ENCODE measurements around the gene STRN3. TPM values are rescaled to one million over a fixed set of nuclear protein-coding genes. Genes with fewer than 3 reads are reported as not detected.

Gene STRN3
- total RNA-seq, 1 donor from 2014 or later = 35.0 TPM

DNA sequence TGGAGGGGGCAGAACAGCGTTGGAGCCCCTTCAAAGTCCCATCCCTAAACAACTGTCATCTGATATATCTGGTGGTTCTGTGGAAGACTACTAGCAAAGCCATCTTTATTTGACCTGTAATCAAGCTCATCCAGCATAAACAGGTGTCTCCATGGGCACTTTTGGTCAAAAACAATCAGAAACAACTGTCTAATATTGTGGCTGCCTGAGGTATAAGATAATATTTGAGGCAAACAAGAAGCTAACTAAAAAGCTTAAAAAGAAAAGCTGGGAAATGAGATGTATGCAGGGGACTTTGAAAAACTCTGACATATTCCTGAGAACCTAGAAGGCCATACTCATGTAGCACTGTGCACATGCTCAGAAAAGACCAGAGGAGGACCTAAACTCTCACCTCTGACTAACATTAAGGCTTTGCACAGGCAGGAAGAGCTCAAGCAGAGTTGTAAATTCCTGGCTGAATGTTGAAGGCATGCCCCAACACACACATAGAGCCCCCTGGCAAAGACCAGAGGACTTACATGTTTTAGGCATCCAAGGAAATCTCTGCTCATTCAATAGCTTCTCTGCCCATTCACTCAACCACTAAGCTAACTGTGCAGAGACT lies 28.0 kb downstream of the STRN3 start:
- Histone ChIP-seq H3K4me1 (peaks cover 22% of the 10 kb centered on the region), H3K27me3 (no peaks in the 10 kb centered on the region), H3K27ac (no peak overlapping the region), H3K36me3 (no peaks in the 10 kb centered on the region), H3K4me3 (no peak overlapping the region), H3K9me3 (peaks cover 7% of the 10 kb centered on the region)
- ATAC-seq = no peak
- no peak for DNase-seq
- TF ChIP-seq, protein P1, sequence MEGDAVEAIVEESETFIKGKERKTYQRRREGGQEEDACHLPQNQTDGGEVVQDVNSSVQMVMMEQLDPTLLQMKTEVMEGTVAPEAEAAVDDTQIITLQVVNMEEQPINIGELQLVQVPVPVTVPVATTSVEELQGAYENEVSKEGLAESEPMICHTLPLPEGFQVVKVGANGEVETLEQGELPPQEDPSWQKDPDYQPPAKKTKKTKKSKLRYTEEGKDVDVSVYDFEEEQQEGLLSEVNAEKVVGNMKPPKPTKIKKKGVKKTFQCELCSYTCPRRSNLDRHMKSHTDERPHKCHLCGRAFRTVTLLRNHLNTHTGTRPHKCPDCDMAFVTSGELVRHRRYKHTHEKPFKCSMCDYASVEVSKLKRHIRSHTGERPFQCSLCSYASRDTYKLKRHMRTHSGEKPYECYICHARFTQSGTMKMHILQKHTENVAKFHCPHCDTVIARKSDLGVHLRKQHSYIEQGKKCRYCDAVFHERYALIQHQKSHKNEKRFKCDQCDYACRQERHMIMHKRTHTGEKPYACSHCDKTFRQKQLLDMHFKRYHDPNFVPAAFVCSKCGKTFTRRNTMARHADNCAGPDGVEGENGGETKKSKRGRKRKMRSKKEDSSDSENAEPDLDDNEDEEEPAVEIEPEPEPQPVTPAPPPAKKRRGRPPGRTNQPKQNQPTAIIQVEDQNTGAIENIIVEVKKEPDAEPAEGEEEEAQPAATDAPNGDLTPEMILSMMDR (IDR thresholded peaks at IDR 0.05) = no peak
- intact Hi-C loops (cut with DNase I) = no loop called here

GRCh38 chr14:30996892-30997659 lies 29.1 kb downstream of the STRN3 start:
- Histone ChIP-seq H3K4me3 (no peak overlapping the region), H3K27me3 (no peaks in the 10 kb centered on the region), H3K36me3 (no peaks in the 10 kb centered on the region), H3K4me1 (peaks cover 23% of the 10 kb centered on the region), H3K9me3 (peaks cover 7% of the 10 kb centered on the region), H3K27ac (no peak overlapping the region)
- TF ChIP-seq, protein P1 (IDR thresholded peaks at IDR 0.05) = no peak
- ATAC-seq (no peak), DNase-seq (no peak)
- intact Hi-C loops (cut with DNase I) = no loop called here

DNA sequence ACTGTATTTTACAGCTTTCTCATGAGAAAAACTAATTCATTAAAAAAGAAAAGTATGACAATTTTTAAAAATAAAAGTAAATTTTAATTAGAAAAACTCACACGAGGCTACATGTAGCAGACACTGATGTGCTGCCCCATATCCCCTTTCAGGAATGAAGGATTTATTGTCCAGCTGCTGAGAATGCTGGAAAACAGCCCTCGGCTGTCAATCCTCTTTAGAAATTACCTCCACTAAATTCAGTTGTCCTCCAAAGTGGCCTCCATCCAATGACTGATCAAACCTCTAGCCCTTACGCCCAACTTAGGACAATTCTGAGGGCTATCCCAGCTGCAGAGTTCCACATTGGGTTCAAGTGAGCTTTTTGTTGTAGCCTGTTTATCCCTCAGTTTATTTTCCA lies 30.5 kb downstream of the STRN3 start:
- no peak for DNase-seq
- no peak overlapping the region for H3K4me3 ChIP-seq
- TF ChIP-seq, protein P1 (IDR thresholded peaks at IDR 0.05) = no peak
- no peak for ATAC-seq
- no peaks in the 10 kb centered on the region for H3K27me3 ChIP-seq
- peaks cover 7% of the 10 kb centered on the region for H3K9me3 ChIP-seq
- intact Hi-C loops (cut with DNase I) = no loop called here
- H3K27ac ChIP-seq = no peak overlapping the region
- H3K4me1 ChIP-seq = peaks cover 30% of the 10 kb centered on the region
- no peaks in the 10 kb centered on the region for H3K36me3 ChIP-seq

- TF ChIP-seq, protein P1 (IDR thresholded peaks at IDR 0.05) = no peak
- Histone ChIP-seq H3K4me1 (peaks cover 34% of the 10 kb centered on the region), H3K27ac (no peak overlapping the region), H3K9me3 (peaks cover 7% of the 10 kb centered on the region), H3K36me3 (no peaks in the 10 kb centered on the region), H3K27me3 (no peaks in the 10 kb centered on the region), H3K4me3 (no peak overlapping the region)
- intact Hi-C loops (cut with DNase I) = no loop called here
- DNase-seq (no peak), ATAC-seq (no peak)
Measured at GRCh38 chr14:30994681-30995620, 31.2 kb downstream of the STRN3 start.

GRCh38 chr14:30993071-30993470 lies 33.1 kb downstream of the STRN3 start:
- Histone ChIP-seq H3K9me3 (peaks cover 1% of the 10 kb centered on the region), H3K4me1 (peaks cover 41% of the 10 kb centered on the region), H3K36me3 (no peaks in the 10 kb centered on the region), H3K4me3 (no peak overlapping the region), H3K27me3 (no peaks in the 10 kb centered on the region), H3K27ac (no peak overlapping the region)
- ATAC-seq = no peak
- intact Hi-C loops (cut with DNase I) = no loop called here
- TF ChIP-seq, protein P1 (IDR thresholded peaks at IDR 0.05) = no peak
- DNase-seq = no peak

Data from upper lobe of right lung (tissue), 1 donor.